Pancreas (tissue), 10 donors: ENCODE results near the gene RNF220. TPM values are rescaled to one million over a fixed set of nuclear protein-coding genes. Genes with fewer than 3 reads are reported as not detected.
A peak's percentile ranks its signal among the peaks of the same experiment; 100 is the strongest.

ENCODE experiments used
- ATAC-seq, 4 donors: fragments of 200-7000 bp; cut with Tn5 transposase; one replicate each; pipeline versions ENCODE4 v1.8.0 to v1.9.1; 2020; ENCODE audit warnings: mild to moderate bottlenecking in 4 of 4, moderate library complexity in 4 of 4
- DNase-seq, 6 donors: peaks; one replicate each; pipeline ENCODE4 v3.0.0-alpha.2; 2020
- FAIRE-seq: peaks from 2 replicates; lab custom pipeline; 2012; peaks lifted over from hg19 to GRCh38; lab: Jason Lieb, UNC
- H3K27ac ChIP-seq, 4 donors: fragments of 200-600 bp; sonication (generic); 1 replicate in 3 of 4; 2 replicates in 1 of 4; pipeline versions ENCODE4 v1.5.0 to v1.8.0; 2020
- H3K27me3 ChIP-seq, 4 donors: fragments of 200-600 bp; one replicate each; pipeline ENCODE4 v1.8.0; 2021
- H3K36me3 ChIP-seq, 3 donors: fragments of 200-600 bp; sonication (generic) in 1 of 3; one replicate each; pipeline versions ENCODE4 v1.5.0 to v1.8.0; 2020 to 2021
- H3K4me1 ChIP-seq, 3 donors: fragments of 200-600 bp; one replicate each; pipeline ENCODE4 v1.8.0; 2021
- H3K4me3 ChIP-seq, 4 donors: fragments of 200-600 bp; sonication (generic) in 2 of 4; one replicate each; pipeline versions ENCODE4 v1.5.0 to v1.8.0; 2020 to 2021
- H3K9me3 ChIP-seq, 4 donors: fragments of 200-600 bp; one replicate each; pipeline ENCODE4 v1.8.0; 2021
- CTCF ChIP-seq, 4 donors: fragments of 200-600 bp; sonication (generic) in 3 of 4; IDR thresholded peaks; one replicate each; pipeline versions ENCODE4 v1.5.0 to v1.8.0; 2021; ENCODE audit warnings: antibody characterized with exemption in 4 of 4
- WGBS, 2 donors: extraction: QIAGEN DNeasy Blood & Tissue Kit; methylation state at CpG; one replicate each; pipeline ENCODE4 v1.1.7; 2013; 5-methylcytosine and 5-hydroxymethylcytosine counted together
- intact Hi-C, 3 donors: fragments of 100-400 bp; cut with DNase I; formaldehyde crosslinking; loops; one replicate each; pipeline versions ENCODE4 v1.11.1 to v1.14.2; 2022
- polyA plus RNA-seq, 2 donors: library from polyadenylated mRNA; stranded (reverse); fragments of 200-250 nt; gene quantifications; one replicate each; pipeline ENCODE4 v1.2.3, GENCODE V29; 2013
- total RNA-seq, 6 donors: library from RNA; stranded (reverse); fragmentation: NEBNext Ultra II Directional in 4 of 6; extraction: Animal tissue kit (Norgen Biotek cat#: 25700) in 4 of 6; gene quantifications; one replicate each; pipeline versions ENCODE4 v1.2.1 to v1.2.4, GENCODE V29; 2021 to 2023
- donor health status: healthy with polysubstance abuse.
- donor health status: DM: no; HTN: no; CAD: no; lungs with moderate emphysema.
- donor health status: DM: no; HTN: no; CAD: no.
- donor health status: control.
- donor health status: control.
- donor health status: Bipolar disorder and iron deficiency.
- donor health status: DM: yes; HTN: yes; CAD: no.
- donor health status: DM: no; HTN: no; CAD: no.
- donor health status: DM: no; HTN: no; CAD: no.
- donor health status: DM: yes; HTN: yes; CAD: no.

RNF220 gene
- total and polyA plus RNA-seq, 8 donors: 22.3 to 43.2 (median 33.0) TPM

- FAIRE-seq: no peak
- H3K27ac ChIP-seq: peak overlapping the region; percentile 11 to 51 (median 40)
- H3K27me3 ChIP-seq: no peaks in the 10 kb centered on the region
- intact Hi-C loops: no loop called here
- WGBS, 2 donors: 12 to 13% methylated on average over 29 of the region's 29 CpGs
- peaks cover 19 to 26% (median 23%) of the 10 kb centered on the region in 3 donors for H3K4me1 ChIP-seq
- no peaks in the 10 kb centered on the region for H3K36me3 ChIP-seq
- DNase-seq: peak in 4 of 6 donors; percentile 38 to 42 (median 40)
- peak; percentile 35 to 62 (median 54) for ATAC-seq
- no peaks in the 10 kb centered on the region for H3K9me3 ChIP-seq
- peak overlapping the region in 1 of 4 donors; percentile 8 for H3K4me3 ChIP-seq
- TF ChIP-seq CTCF (IDR thresholded peaks at IDR 0.05): no peak
Observed at GRCh38 chr1:44602634-44603628, 197.9 kb downstream of the RNF220 start.

- no peaks in the 10 kb centered on the region for H3K27me3 ChIP-seq
- peak overlapping the region; percentile 11 to 63 (median 56) for H3K27ac ChIP-seq
- DNase-seq: peak; percentile 81 to 89 (median 85)
- H3K9me3 ChIP-seq: no peaks in the 10 kb centered on the region
- H3K4me1 ChIP-seq: peaks cover 19 to 26% (median 23%) of the 10 kb centered on the region in 3 donors
- 7 to 8% methylated on average over 4 of the region's 4 CpGs for WGBS, 2 donors
- intact Hi-C loops: no loop called here
- ATAC-seq: peak; percentile 81 to 88 (median 86)
- H3K36me3 ChIP-seq: no peaks in the 10 kb centered on the region
- FAIRE-seq: no peak
- no peak overlapping the region for H3K4me3 ChIP-seq
- TF ChIP-seq CTCF (IDR thresholded peaks at IDR 0.05): no peak
Observed at GRCh38 chr1:44603718-44604117, 198.7 kb downstream of the RNF220 start.

GRCh38 chr1:44604157-44604955 is 199.3 kb downstream of the RNF220 start:
- intact Hi-C loops: no loop called here
- H3K4me3 ChIP-seq: no peak overlapping the region
- DNase-seq (peak in 5 of 6 donors; percentile 37 to 67 (median 61)), FAIRE-seq (no peak), ATAC-seq (peak; percentile 35 to 61 (median 46))
- WGBS, 2 donors: 33 to 40% methylated on average over 3 of the region's 3 CpGs
- no peaks in the 10 kb centered on the region for H3K36me3 ChIP-seq
- H3K27ac ChIP-seq: peak overlapping the region; percentile 4 to 63 (median 56)
- H3K9me3 ChIP-seq: no peaks in the 10 kb centered on the region
- no peak for TF ChIP-seq CTCF (IDR thresholded peaks at IDR 0.05)
- peaks cover 19 to 26% (median 23%) of the 10 kb centered on the region in 3 donors for H3K4me1 ChIP-seq
- no peaks in the 10 kb centered on the region for H3K27me3 ChIP-seq

- ATAC-seq: no peak
- no peaks in the 10 kb centered on the region for H3K9me3 ChIP-seq
- H3K36me3 ChIP-seq: no peaks in the 10 kb centered on the region
- intact Hi-C loops: no loop called here
- H3K4me1 ChIP-seq: peaks cover 19 to 26% (median 23%) of the 10 kb centered on the region in 3 donors
- 82 to 87% methylated on average over 12 of the region's 12 CpGs for WGBS, 2 donors
- H3K27me3 ChIP-seq: no peaks in the 10 kb centered on the region
- TF ChIP-seq CTCF (IDR thresholded peaks at IDR 0.05): no peak
- DNase-seq: no peak
- H3K27ac ChIP-seq: no peak overlapping the region
- H3K4me3 ChIP-seq: no peak overlapping the region
- no peak for FAIRE-seq
Observed at GRCh38 chr1:44605914-44606615, 201.0 kb downstream of the RNF220 start.
